Measurements from ENCODE around the gene EPSTI1.
"Not testable (repeated sequence)": the region's sequence is repeated elsewhere in the genome, so short reads cannot be mapped to it uniquely, and the experiment has no call there.

The EPSTI1 gene, protein sequence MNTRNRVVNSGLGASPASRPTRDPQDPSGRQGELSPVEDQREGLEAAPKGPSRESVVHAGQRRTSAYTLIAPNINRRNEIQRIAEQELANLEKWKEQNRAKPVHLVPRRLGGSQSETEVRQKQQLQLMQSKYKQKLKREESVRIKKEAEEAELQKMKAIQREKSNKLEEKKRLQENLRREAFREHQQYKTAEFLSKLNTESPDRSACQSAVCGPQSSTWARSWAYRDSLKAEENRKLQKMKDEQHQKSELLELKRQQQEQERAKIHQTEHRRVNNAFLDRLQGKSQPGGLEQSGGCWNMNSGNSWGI

DNA sequence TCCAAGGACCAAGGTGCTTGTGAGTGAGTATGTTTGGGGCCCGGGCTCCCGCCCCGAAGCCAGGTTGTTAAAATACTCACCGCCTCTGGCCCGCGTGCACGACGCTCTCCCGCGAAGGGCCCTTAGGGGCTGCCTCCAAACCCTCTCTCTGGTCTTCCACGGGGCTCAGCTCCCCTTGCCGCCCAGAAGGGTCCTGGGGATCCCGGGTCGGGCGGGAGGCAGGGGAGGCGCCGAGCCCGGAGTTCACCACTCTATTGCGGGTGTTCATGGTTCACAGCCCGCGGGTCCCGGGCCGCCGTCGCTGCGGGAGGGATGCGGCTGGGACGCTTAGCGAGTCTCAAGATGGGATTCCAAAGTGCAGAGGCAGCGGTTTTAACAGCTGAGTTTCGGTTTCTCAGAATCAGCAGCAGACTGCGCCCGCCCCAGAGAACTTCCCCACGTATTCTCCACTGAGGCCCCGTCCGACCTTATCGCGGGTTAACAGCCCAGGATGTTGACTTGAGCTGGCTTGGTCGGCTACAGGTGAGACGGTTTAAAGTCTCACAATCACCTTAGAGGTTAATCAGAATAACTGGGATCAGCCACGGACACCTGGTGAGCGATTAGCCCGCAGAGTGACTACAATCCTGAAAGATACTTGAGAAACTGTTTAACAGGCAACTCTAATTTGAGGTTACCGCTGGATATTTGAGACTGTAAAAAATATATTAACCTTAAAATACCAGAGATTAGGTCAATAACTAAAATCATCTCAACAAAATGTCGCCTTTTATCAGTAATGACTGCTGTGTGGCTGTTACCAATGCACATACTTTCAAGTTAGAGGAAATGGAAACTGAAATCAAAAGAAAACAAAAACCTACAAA is at the start of gene EPSTI1:
Gene EPSTI1 (minus strand): TSS at position 344 of the 866 bp plus-strand sequence. CDS start 76 bp downstream, at position 268.
- no peak for DNase-seq

- DNase-seq = no peak
Measured at GRCh38 chr13:43041369-43041921, 49.4 kb upstream of the EPSTI1 start.

GRCh38 chr13:43040581-43041368 is 48.7 kb upstream of the EPSTI1 start:
- DNase-seq = not testable (repeated sequence)

- no peak for DNase-seq
Measured at GRCh38 chr13:43039966-43040365, 47.9 kb upstream of the EPSTI1 start.

DNA sequence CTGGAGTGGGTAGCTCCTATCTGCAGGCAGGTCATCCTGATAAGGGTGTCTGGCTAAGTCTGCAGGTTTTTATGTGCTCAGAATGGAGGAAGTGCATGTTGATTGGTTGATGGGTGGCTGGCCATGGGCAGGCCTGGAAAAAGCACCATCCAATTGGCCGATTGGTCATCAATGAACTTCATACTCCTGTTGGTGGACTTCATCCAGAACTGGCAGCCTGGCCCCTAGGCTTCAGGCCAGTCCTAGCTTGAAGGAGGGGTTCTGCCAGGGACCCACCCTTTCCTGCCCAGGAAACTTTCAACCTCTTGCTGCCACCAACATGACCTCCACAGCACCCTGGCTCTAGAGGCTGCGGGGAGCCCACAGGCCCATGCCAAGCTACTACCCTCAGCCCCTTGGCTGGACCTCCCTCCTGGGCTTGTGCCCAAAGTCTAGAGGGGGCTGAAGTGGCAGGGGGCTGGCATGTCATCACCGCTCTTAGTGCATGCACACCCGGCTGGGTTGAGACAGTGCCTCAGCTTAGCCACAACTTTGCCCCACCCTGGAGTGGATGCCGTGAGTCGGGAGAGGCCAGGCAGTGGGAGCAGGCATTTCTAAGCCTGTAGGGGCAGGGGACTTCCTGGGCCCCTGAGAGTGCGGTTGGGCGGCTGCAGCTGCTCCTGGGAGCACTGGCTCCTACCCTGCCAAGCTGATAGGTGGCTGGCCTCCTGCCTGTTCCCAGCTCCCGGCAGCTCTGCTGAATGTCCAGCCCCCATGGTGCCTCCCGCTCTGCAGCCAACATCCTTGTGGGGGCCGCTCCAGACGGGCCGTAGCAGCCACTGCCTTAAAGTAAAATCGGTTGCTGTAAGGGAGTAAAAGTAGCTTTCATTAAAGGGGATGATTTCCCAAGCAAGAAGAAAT is 44.6 kb upstream of the EPSTI1 start:
- no peak for DNase-seq

GRCh38 chr13:43033038-43033437 is 41.0 kb upstream of the EPSTI1 start:
- DNase-seq = no peak

DNA sequence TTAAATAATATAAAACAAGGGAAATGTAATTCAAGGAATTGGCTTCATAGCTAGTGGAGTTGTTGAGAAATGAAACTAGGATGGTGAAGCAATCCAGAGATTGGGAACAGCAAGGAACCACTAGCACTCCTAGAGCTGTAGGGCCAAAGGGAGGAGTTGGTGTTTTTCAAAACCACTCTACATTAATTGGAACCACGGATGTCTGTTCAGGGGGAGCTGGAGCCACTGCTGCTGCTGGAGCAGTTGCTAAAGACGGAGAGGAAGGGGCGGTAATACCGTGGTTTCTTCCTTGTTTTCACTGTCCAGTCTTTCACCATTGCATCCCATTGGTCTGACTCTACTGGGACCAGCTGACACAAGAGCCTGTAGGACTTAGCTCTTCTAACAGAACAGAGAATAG is 39.8 kb upstream of the EPSTI1 start:
- DNase-seq = no peak

- DNase-seq = no peak
Measured at GRCh38 chr13:43030548-43030947, 38.5 kb upstream of the EPSTI1 start.

GRCh38 chr13:43026262-43026661 is 34.2 kb upstream of the EPSTI1 start:
- DNase-seq = no peak

- no peak for DNase-seq
Measured at GRCh38 chr13:43023289-43023963, 31.4 kb upstream of the EPSTI1 start, which contains the start of gene DNAJC15. TSS of gene DNAJC15 (plus strand) at chr13:43023586. CDS start at chr13:43023627, 41 bp downstream.

- no peak for DNase-seq
Measured at GRCh38 chr13:43022934-43023288, 30.9 kb upstream of the EPSTI1 start.

- no peak for DNase-seq
Measured at GRCh38 chr13:43021926-43022670, 30.1 kb upstream of the EPSTI1 start.

- DNase-seq = no peak
Measured at GRCh38 chr13:43020794-43021193, 28.8 kb upstream of the EPSTI1 start.

- DNase-seq = no peak
Measured at GRCh38 chr13:43019811-43020210, 27.8 kb upstream of the EPSTI1 start.

- no peak for DNase-seq
Measured at GRCh38 chr13:43016226-43016625, 24.2 kb upstream of the EPSTI1 start.

DNA sequence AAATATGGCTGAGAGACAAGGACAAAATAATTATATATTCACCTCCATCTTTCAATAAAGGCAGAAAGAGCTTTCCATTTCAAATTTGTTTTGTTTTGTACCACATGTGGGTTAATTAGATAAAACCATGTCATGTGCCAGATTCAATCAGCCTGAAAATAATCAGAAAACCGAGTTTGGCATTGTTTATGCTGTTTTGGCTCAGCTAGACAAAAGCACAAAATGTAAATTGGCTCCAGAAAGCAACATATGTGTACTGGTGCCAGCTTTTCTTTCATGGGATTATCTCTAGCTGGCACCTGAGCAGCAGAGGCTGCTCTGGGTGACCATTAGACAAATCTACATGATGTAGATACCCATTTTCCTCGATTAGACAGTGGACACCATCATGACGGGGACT is 22.1 kb upstream of the EPSTI1 start:
- DNase-seq = no peak

DNA sequence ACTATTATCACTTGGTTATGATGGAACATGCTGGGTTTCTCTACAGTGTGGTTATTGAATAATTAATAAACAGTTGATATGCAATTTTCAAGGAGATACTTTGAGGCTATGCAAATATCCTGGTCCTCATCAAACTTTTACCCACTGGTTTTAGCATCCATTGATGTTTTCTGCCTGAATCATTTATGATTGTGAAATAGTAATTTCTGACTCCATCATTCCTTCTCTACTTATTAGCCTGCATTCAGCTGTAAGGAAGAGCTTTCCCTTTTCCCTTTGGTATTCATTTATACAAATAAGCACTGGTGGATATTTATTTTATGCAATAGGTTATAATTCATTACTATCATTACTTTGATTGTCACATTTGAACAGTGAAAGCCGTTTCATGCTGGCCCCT is 17.5 kb upstream of the EPSTI1 start:
- no peak for DNase-seq

DNA sequence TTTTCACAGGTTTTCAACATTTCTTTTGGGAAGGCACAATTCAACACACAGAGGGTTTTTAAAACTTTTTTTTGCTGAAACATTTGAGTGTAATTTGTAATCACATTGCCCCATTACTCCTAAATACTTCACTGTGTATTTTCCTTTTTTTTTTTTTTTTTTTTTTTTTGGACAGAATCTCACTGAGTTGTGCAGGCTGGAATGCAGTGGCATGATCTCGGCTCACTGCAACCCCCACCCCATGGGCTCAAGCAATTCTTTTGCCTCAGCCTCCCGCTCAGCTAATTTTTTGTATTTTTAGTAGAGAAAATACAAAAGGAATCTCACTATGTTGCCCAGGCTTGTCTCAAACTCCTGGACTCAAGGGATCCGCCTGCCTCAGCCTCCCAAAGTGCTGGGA is 16.6 kb upstream of the EPSTI1 start:
- DNase-seq = no peak

- DNase-seq = no peak
Measured at GRCh38 chr13:43006893-43007631, 15.0 kb upstream of the EPSTI1 start.
